ENCODE measurements around the gene CYP2E1.
"Not testable (repeated sequence)": the region's sequence is repeated elsewhere in the genome, so short reads cannot be mapped to it uniquely, and the experiment has no call there.

The CYP2E1 gene

GRCh38 chr10:133515471-133515870 is 11.7 kb upstream of the CYP2E1 start:
- TF ChIP-seq CTCF (IDR thresholded peaks at IDR 0.05; ENCODE audit: low read length, missing control alignments), result no peak
- DNase-seq (ENCODE audit: low read depth), result no peak
- H3K4me3 ChIP-seq (replicated peaks; ENCODE audit: low read depth, low read length), result no peak overlapping the region

GRCh38 chr10:133516057-133516456 is 11.1 kb upstream of the CYP2E1 start:
- no peak overlapping the region for H3K4me3 ChIP-seq (replicated peaks; ENCODE audit: low read depth, low read length)
- DNase-seq (ENCODE audit: low read depth), result no peak
- no peak for TF ChIP-seq CTCF (IDR thresholded peaks at IDR 0.05; ENCODE audit: low read length, missing control alignments)

DNA sequence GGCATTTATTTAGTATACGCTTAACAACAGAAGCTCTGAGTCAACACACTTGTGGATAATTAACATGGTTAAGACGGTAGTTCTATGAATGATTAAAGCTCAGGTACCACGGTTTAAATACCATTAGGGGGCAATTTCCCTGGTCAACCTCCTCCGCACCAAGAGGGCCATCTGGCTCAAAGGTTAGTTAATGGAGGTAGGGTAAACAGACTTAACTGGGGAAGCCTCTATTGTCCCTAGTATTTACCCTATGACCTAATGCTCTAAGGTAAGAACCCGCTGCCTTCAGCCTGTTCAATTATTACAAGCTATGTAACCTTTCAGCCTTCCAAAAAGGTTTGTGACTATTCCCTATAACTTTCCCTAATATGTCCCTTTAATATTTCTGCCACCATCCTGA is 8.6 kb upstream of the CYP2E1 start:
- not testable (repeated sequence) for H3K4me3 ChIP-seq (replicated peaks; ENCODE audit: low read depth, low read length); DNase-seq (ENCODE audit: low read depth)

DNA sequence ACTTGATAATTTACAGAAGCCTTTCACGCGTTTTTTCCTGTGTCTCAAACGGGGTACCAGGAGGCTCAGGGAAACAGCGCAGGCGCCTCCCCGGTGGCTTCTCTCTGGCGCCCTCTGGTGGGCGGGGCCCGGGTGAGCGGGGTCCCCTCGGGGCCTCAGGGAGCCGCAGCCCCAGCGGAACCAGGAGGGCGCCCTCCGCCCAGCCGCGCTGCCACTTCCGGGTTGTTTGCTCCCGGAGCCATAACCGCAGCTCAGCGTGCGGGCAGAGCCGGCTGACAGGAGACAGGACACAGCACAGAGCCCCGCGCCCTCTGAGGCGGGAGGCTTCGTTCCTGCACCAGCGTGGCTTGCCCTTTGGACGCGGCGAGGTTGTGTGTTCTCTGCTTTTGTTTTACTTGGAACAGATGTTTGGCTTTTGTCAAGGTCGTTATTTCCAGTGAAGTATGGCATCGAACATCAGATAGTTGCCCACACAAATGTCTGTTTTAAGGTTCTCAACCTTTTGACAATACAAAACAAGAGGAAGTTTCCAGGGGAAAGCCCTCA is 6.9 kb upstream of the CYP2E1 start:
- peak; percentile 55 for TF ChIP-seq CTCF (IDR thresholded peaks at IDR 0.05; ENCODE audit: low read length, missing control alignments)
- H3K4me3 ChIP-seq (replicated peaks; ENCODE audit: low read depth, low read length), result peak overlapping the region; percentile 30
- DNase-seq (ENCODE audit: low read depth), result peak; percentile 41

- no peak overlapping the region for H3K4me3 ChIP-seq (replicated peaks; ENCODE audit: low read depth, low read length)
- no peak for DNase-seq (ENCODE audit: low read depth)
- no peak for TF ChIP-seq CTCF (IDR thresholded peaks at IDR 0.05; ENCODE audit: low read length, missing control alignments)
These were observed 3.4 kb upstream of the CYP2E1 start for GRCh38 chr10:133523631-133524203.

DNA sequence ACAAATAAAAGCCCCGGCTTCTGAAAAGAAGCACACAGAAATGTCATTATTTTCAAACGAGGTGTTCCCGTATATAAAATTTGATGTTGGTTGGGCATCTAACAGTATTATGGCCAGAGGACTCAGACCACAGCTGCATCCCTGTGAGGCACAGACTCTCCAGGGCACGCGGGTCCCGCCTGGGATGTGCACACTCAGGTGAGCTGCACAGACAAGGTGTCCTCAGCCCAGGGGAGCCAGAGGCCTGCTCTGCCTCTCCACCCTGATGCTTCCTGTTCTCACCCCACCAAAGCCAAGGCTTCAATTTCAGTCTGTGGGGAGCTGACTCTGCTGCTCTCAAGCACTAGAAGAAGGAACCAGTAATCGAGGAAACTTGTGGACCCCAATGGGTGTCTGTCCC is 1.7 kb upstream of the CYP2E1 start:
- H3K4me3 ChIP-seq (replicated peaks; ENCODE audit: low read depth, low read length), result no peak overlapping the region
- DNase-seq (ENCODE audit: low read depth), result no peak
- no peak for TF ChIP-seq CTCF (IDR thresholded peaks at IDR 0.05; ENCODE audit: low read length, missing control alignments)

DNA sequence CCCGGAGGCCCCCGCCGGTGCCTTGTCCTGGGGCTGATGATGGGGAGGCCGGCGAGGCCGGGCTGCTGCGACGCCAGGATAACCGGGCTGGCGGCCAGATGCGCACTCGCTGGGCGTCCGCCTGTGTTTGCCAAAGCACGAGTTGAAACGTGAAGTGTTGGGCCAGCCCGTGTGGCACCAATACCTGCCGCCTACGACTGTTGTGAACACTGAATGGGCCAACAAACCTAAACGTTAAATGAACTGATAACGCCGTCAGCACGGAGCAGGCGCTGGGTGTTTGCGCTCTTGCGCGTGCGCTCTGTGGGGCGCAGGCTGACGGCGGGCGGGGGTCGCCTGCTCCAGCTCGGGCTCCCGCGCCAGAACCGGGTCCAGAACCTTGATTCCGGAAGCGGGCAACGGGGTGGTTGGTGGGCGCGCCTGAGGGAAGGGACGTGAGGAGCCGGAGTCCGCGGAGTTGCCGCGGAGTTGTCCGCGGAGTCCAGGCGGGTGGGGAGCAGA is 658 bp downstream of the CYP2E1 start:
- no peak for DNase-seq (ENCODE audit: low read depth)
- no peak overlapping the region for H3K4me3 ChIP-seq (replicated peaks; ENCODE audit: low read depth, low read length)
- TF ChIP-seq CTCF (IDR thresholded peaks at IDR 0.05; ENCODE audit: low read length, missing control alignments), result no peak
